HG03025 (cell line): ENCODE measurements around the gene CCDC18.
"Not testable (repeated sequence)": the region's sequence is repeated elsewhere in the genome, so short reads cannot be mapped to it uniquely, and the experiment has no call there.

ENCODE experiments used
- ATAC-seq: cut with Tn5 transposase; IDR thresholded peaks from one replicate; pipeline ENCODE4 v1.9.1; 2021; ENCODE audit warnings: mild to moderate bottlenecking, moderate library complexity; ENCODE audit not compliant: unreplicated experiment, low FRiP score

The CCDC18 gene

GRCh38 chr1:93170141-93170678 lies 10.3 kb upstream of the CCDC18 start:
- not testable (repeated sequence) for ATAC-seq

DNA sequence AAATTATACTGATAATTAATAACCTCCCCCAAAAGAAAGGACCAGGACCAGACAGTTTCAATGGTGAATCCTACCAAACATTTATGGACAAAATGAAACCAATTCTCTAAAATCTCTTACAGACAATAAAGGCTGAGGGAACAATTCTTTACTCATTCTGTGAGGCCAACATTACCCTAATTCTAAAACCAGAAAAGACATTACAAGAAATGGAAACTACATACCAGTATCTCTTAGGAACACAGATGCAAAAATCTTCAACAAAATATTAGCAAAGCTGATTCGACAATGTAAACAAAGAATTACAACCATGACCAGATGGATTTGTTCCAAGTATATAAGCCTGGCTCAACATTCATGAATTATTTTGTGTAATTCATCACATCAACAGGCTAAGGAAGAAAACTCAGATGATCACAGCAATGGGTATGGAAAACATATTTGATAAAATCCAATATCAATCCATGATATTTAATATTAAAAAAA lies 8.9 kb upstream of the CCDC18 start:
- ATAC-seq, result no peak

GRCh38 chr1:93172778-93173177 lies 7.7 kb upstream of the CCDC18 start:
- ATAC-seq, result no peak

GRCh38 chr1:93174638-93175037 lies 5.9 kb upstream of the CCDC18 start:
- not testable (repeated sequence) for ATAC-seq

- no peak for ATAC-seq
Observed at GRCh38 chr1:93177991-93178390, 2.5 kb upstream of the CCDC18 start.

DNA sequence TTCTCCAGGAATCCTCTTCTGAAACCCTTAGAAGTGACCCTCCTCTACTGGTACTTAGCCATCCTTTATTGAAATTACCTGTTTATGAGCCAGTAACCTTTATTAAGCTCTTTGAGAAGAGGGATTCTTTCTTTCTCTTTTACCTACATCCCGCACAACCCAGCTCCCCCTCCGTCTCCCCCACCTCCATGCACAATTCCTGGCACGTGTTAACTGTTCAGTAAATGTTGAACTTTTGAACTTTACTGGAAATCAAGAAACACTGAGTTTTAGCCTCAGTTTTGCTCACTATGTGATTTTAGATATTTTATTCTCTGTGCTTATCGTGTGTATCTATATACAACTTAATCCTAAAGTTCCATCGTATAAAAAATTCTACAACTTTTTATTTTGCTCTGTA lies 2.1 kb upstream of the CCDC18 start:
- ATAC-seq, result no peak

GRCh38 chr1:93179886-93180722 lies 420 bp upstream of the CCDC18 start, which contains the start of gene TMED5:
TSS of gene TMED5 (minus strand) at chr1:93180413. CDS start at chr1:93180242, 171 bp downstream.
- ATAC-seq, result peak; percentile 89

DNA sequence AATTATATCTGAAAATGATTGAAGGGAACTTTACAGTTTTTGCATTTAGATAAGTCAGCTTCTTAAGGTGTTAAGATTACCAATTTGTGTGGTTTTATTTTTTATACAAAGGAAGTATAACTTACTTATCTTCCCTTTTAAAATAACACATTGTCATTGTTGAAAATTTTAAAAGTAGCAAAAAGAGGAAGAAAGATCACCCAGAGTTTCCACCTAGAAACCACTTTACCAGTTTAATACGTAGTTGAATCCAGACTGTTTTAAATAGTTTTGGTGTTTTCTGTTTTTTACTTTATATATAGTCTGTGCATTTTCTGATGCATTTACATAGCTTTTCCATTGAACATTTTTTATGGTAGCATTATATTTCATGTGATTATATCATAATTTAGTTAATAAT lies 6.1 kb downstream of the CCDC18 start:
- ATAC-seq, result no peak

DNA sequence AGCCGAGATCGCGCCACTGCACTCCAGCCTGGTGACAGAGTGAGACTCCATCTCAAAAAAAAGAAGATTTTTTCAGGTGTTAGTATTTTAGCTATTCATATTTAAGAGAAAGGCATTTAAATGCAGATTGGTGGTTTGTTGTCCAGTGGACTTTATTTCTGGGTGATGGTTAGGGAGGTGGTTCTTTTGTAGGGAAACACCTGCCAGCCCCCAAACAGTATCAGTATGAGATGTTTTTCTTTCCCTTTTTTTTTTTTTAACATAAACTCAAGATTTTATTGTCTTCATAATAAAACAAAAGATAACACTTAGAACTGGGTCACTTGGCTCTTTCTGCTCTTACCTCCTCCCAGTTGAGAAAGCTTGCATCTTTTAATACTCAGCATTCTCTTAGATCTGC lies 9.9 kb downstream of the CCDC18 start:
- no peak for ATAC-seq

DNA sequence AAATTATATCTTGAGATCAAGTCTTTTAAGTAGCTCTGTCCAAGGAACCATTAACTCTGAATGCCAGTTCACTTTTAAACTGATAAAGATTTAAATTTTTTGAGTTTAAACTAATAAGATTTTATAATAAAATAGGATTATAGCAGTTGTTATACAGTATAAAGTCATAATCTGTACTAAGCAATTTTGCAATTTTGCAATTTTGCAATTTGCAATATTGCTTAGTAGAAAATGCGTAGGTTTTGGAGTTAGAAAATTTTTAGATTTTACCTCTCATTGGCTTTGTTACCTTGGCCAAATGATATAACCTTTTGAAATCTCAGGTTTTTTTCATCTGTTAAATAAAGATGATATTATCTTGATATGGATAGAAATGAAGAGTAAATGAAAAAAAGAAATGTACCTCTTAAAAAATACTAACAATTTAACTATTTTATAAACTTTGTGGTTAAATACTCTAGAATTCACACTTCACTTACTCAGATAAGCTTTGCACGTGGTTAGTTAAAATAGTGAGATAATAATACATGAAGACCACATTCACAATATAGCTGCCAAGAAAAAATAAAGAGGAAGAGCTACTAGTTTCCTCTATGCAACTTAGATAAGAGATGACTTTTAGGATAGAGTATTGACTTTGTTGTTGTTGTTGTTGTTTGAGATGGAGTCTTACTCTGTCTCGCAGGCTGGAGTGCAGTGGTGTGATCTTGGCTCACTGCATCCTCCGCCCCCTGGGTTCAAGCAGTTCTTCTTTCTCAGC lies 13.9 kb downstream of the CCDC18 start:
- no peak for ATAC-seq

DNA sequence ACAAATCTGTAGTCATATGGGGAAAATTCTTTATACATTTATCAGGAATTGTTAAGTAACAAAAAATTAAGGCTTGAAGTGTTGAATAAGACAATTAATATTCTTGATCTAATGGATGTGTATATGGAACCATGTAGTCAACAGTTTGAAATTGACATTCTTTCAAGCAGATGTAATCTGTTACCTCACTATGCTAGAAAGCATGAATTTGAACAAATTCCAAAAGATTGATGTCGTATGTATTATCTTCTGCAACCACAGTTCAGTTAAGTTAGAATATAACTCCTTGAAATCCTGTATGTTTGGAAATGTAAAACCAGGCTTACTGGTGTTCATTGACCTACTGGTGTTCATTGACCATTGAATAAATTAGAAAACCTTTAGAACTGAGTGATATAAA lies 16.1 kb downstream of the CCDC18 start:
- ATAC-seq, result no peak

DNA sequence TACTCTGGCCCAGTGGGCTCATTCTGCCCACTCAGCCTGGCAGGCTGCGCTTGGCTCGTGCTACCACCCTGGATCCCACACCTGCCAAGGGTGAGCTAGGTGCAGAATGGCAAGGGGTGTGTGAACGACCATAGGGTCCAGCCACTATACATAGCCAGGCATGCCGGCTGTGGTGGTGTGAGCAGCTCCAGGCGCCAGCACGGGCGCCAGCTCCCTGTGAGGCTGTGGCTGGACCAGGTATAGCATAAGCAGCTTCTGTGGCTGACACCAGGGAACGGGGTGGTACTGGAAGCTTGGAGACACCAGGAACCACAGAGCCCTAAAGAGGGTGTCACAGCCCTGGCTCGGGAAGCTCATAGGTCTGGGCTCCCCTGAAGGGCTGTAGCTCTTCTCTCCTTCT lies 18.6 kb downstream of the CCDC18 start:
- no peak for ATAC-seq

GRCh38 chr1:93200086-93200620 lies 19.6 kb downstream of the CCDC18 start:
- ATAC-seq, result no peak

DNA sequence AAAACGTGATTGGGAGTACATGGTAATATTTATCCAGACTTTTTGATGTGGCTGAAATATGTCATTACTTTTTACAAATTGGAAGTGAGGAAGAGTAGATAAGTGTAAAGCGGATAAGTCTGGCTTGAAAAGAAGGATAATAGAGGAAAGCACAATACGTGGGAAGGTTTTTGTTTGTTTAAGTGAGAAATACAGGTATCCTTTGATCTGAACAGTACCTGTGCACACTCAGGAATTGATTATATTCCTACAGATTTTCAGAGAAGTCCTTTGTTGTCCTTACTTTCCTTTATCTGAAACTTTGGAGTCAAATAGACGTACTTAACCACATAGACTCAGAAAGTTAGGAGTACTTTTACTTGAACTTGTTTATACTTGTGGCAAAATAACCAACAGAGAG lies 20.2 kb downstream of the CCDC18 start:
- no peak for ATAC-seq

GRCh38 chr1:93205892-93206566 lies 25.5 kb downstream of the CCDC18 start:
- ATAC-seq, result no peak

DNA sequence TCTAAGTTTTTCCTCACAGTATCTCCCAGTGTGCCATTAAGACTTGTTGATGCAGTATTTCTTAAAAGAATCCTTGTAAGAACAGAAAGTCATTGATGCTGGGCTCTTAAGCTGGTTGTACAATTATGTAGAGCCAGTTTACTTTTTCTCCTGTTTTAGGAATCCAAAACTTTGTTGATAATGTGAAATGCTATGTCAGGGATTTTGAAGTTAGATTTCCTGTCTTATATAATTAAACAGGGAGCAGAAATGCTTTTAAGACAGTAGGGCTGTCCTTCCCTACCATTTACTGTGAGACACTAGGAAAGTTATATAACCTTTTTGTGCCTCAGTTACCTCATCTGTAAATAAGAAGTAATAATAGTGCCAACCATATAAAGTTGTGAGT lies 26.0 kb downstream of the CCDC18 start:
- no peak for ATAC-seq

- ATAC-seq, result no peak
Observed at GRCh38 chr1:93207211-93207610, 26.7 kb downstream of the CCDC18 start.

DNA sequence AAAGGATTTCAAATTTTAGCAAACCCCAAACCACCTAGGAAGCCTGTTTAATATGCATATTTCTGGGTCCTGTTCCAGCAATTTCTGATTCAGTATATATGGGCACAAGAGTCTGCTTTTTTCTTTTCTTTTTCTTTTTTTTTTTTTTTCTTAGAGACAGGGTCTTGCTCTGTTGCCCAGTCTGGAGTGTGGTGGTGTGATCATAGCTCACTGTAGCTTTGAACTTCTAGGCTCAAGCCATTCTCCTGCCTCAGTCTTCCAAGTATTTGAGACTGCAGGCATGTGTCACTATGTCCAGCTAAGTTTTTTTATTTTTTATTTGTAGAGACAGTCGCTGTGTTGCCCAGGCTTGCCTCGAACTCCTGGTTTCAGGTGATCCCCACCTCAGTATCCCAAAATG lies 34.8 kb downstream of the CCDC18 start:
- no peak for ATAC-seq

- no peak for ATAC-seq
Observed at GRCh38 chr1:93219443-93219842, 38.9 kb downstream of the CCDC18 start.

DNA sequence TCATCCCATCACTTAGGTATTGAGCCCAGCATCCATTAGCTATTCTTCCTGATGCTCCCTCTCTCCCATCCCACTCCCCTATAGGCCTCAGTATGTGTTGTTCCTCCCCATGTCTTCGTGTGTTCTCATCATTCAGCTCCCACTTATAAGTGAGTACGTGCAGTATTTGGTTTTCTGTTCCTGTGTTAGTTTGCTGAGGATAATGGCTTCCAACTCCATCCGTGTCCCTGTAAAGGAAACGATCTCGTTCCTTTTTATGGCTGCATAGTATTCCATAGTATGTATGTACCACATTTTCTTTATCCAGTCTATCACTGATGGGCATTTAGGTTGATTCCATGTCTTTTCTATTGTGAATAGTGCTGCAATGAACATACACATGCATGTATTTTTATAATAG lies 40.2 kb downstream of the CCDC18 start:
- ATAC-seq, result not testable (repeated sequence)
